Coronary artery (tissue), 2 donors: Measurements from ENCODE around the gene GAP43.

ENCODE experiments used
- DNase-seq: peaks from one replicate; pipeline ENCODE4 v3.0.0-alpha.2; 2017; ENCODE audit warnings: low spot score
- H3K27ac ChIP-seq, 2 donors: fragments of 200-600 bp; sonication (generic); one replicate each; pipeline ENCODE4 v1.5.1; 2016 to 2019
- H3K4me3 ChIP-seq: fragments of 200-600 bp; sonication (generic); 2 replicates; pipeline ENCODE4 v1.5.1; 2016; ENCODE audit warnings: mild to moderate bottlenecking, moderate library complexity
- CTCF ChIP-seq: fragments of 200-600 bp; sonication (generic); IDR thresholded peaks from one replicate; pipeline ENCODE4 v1.5.1; 2019; ENCODE audit warnings: antibody characterized with exemption

Gene GAP43

GRCh38 chr3:115588201-115589115 is 34.9 kb upstream of the GAP43 start:
- no peak overlapping the region for H3K4me3 ChIP-seq
- H3K27ac ChIP-seq, result no peak overlapping the region
- no peak for TF ChIP-seq CTCF
- DNase-seq, result no peak

- no peak for TF ChIP-seq CTCF
Measured at GRCh38 chr3:115590873-115591272, 32.4 kb upstream of the GAP43 start.

GRCh38 chr3:115595611-115596275 is 27.6 kb upstream of the GAP43 start:
- no peak for TF ChIP-seq CTCF
- DNase-seq, result no peak
- Histone ChIP-seq H3K27ac (no peak overlapping the region), H3K4me3 (no peak overlapping the region)

More at GRCh38 chr3:115590873-115591272, 32.4 kb upstream of the GAP43 start:
- no peak overlapping the region for H3K27ac ChIP-seq
- no peak overlapping the region for H3K4me3 ChIP-seq
- no peak for DNase-seq

GRCh38 chr3:115598216-115598615 is 25.1 kb upstream of the GAP43 start:
- DNase-seq, result no peak
- no peak for TF ChIP-seq CTCF
- H3K27ac ChIP-seq, result no peak overlapping the region
- H3K4me3 ChIP-seq, result no peak overlapping the region

GRCh38 chr3:115602194-115602593 is 21.1 kb upstream of the GAP43 start:
- H3K27ac ChIP-seq, result no peak overlapping the region
- no peak for TF ChIP-seq CTCF
- H3K4me3 ChIP-seq, result no peak overlapping the region
- no peak for DNase-seq

GRCh38 chr3:115611630-115612029 is 11.7 kb upstream of the GAP43 start:
- Histone ChIP-seq H3K27ac (no peak overlapping the region), H3K4me3 (no peak overlapping the region)
- DNase-seq, result no peak
- TF ChIP-seq CTCF, result no peak
